Activated CD4-positive, alpha-beta T cell treated with anti-CD3 and anti-CD28 coated beads, Interleukin-2, amount 50 U/mL, for 24 hours (primary cell): Measurements from ENCODE around the gene RAB10.
"Not testable (repeated sequence)": the region's sequence is repeated elsewhere in the genome, so short reads cannot be mapped to it uniquely, and the experiment has no call there.

Experiments
- DNase-seq, 2 donors: peaks; one replicate each; pipeline ENCODE4 v3.0.0-alpha.2; 2020; ENCODE audit warnings: low read depth in 1 of 2, low spot score in 1 of 2

RAB10 gene

DNA sequence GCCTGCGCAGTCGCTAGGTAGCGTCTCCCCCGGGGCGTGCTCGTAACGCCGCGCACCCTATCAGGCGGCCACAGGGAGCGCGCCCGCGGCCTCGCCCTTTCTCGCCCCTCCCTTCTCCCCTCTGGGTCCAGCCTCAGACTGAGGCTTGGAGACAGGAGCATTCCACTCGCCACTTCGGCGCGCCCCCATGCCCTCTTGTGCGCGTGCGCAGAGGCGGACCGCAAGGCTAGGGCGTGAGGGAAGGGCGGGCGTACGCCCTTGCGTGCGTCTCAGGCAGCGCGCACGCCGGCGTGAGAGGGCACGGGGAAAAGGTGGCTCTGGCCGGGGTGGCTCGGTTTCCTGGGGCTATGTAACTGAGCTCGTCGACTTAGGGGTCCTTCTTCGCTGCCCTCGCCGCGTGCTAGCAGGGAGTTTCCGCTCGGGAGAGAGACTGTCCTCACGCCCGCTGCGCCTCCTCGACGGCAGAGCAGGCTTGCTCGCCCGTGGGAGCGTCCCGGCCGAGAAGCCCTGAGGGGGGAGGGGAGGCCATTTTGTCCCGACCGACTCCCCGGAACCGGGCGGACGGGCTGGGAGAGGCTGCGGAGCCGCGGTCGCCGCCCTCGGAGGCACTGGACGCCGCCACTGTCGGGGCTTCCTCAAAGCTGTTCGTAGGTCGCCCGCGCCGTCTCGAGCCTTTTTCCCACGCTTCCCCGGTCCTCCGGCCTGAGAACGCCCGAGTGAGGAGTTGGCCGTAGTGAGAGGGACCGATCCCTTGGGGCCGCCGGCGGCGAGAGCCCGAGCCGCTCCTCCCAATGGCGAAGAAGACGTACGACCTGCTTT, at the start of gene RAB10:
Gene RAB10, plus strand, starts transcription at position 267 of the 819 bp plus-strand sequence. Its CDS starts 525 bp downstream, at position 792.
- DNase-seq: peak; percentile 96 to 99

- no peak for DNase-seq
Observed at GRCh38 chr2:25988134-25988533, 45.8 kb upstream of the RAB10 start.

- DNase-seq: no peak
Observed at GRCh38 chr2:25989154-25989553, 44.7 kb upstream of the RAB10 start.

- no peak for DNase-seq
Observed at GRCh38 chr2:25991965-25992364, 41.9 kb upstream of the RAB10 start.

GRCh38 chr2:25992556-25992955, 41.3 kb upstream of the RAB10 start:
- DNase-seq: no peak

- DNase-seq: no peak
Observed at GRCh38 chr2:25993049-25993448, 40.8 kb upstream of the RAB10 start.

DNA sequence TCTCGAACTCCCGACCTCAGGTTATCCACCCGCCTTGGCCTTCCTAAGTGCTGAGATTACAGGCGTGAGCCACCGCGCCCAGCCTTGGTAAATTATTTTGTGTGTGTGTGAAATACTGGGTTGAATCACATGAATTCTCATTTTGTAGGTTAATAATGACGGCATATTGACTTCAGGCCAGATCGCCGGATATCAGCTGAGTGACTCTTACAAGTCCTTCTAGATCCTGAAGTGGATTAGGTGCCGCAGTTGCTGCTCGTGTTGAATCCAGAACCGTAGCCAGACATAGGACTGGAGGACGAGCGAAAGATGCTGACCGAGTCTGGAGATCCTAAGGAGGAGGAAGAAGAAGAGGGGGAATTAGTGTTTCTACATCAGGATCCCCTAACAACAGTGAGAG, 39.4 kb upstream of the RAB10 start:
- DNase-seq: no peak

- no peak for DNase-seq
Observed at GRCh38 chr2:25996844-25997243, 37.0 kb upstream of the RAB10 start.

DNA sequence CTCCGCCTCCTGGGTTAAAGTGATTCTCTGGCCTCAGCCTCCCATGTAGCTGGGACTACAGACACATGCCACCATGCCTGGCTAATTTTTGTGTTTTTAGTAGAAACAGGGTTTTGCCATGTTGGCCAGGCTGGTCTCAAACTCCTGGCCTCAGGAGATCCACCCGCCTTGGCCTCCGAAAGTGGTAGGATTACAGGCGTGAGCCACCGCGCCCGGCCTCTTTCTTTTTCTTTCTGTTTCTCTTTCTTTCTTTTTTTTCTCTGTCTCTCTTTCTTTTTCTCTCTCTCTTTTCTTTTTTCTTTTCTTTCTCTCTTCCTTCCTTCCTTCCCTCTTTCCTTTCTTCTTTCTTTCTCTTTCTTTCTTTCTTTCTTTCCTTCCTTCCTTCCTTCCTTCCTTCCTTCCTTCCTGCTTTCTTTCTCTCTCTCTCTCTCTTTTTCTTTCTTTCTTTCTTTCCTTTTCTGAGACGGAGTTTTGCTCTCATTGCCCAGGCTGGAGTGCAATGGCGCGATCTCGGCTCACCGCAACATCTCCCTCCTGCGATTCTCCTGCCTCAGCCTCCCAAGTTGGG, 35.0 kb upstream of the RAB10 start:
- DNase-seq: not testable (repeated sequence)

GRCh38 chr2:25999406-25999805, 34.5 kb upstream of the RAB10 start:
- not testable (repeated sequence) for DNase-seq

DNA sequence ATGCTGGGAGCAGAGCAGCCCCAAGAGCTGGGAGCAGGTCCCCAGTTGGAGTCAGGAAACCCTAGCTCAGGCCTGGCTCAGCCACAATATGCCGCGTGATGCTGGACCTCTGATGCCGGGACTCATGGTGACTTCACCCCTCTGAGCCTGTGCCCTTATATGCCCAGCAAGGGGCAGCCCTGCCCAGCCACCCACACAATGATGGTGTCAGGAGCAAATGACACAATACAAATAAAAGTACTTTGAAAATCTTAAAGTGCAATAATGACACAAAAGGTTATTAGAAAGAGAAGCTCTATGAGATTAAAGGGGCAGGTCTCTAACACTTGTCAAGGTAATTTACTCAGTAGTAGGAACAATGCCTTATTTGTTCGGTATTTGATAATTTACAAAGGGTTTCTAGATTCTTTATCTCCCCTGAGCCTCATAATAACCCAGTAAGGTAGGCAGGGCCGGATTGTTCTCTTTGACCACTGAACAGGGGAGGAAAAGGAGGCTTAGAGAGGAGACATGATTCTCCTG, 33.3 kb upstream of the RAB10 start:
- no peak for DNase-seq

DNA sequence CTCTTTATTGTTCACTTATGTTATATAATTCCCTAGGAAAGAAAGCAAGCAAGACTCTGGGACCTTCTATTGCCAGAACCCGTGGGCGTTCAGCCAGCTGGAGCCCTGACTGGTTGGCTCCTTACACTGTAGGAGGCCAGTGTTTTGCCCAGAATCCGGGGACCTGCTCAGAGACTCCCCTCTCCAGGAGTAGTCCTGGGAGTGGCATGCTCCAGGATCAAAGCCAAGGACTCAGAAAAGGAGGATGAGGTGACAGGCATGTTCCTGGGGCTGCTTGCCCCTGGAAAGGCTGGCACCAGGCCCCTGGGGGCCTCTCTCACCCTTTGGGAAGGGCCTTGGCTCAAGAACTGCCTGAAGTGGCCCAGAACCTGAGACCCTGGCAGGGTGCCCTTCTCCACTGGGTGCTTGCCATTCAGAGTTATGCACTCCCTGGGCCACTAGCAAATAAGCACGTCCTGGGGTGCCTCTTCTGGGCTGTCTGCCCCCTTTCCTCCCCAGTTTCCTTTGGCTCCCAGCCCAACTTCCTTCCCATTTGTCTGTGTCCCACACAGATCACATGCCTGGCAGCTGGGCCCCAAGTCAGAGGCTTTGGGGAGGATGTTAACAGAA, 32.0 kb upstream of the RAB10 start:
- no peak for DNase-seq

GRCh38 chr2:26002632-26003310, 31.1 kb upstream of the RAB10 start:
- DNase-seq: no peak

DNA sequence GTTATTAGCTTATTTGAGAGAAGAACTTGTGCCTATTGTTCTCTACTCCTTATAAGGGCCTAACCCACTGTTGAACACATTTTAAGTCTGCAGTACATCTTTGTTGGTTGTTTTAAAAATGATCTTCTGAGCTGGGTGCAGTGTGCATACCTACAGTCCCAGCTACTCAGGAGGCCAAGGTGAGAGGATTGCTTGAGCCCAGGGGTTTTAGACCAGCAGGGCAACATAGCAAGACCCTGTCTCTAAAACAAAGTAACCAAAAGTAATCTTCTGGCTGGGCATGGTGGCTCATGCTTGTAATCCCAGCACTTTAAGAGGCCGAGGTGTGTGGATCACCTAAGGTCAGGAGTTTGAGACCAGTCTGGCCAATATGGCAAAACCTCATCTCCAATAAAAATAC, 25.8 kb upstream of the RAB10 start:
- no peak for DNase-seq

DNA sequence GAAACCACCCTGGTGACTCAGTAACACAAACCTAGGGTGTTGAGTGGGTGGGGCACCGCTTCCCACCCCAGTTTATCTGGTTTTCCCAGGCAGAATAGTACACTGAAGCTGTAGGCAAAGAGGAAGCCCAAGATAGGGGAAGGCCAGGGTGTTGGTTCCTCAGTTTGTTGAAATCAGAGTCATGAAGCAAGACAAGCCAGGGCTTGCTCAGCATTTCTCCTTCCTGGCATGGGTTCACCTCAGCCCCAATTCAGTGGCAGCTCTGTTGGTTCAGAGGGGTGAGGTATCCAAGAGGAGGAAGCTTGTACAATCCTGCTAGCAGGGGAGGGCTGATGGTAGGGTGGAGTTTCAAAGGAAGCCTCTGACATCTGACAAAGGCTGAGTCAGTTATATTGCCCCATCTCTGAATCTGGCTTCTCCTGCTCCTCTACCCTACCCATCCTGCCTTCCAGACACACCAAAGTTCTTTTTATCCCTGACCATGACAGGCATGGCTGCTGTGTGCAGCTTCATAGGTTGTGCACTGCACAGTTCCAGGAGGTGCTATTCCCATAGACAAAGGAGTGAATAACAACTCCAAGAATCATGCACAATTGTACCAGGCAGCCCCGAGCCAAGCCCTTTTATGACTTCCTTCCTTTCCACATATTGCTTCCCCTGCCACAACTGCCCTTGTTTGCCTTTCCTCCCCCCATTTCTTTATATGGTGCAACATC, 24.9 kb upstream of the RAB10 start:
- DNase-seq: no peak

DNA sequence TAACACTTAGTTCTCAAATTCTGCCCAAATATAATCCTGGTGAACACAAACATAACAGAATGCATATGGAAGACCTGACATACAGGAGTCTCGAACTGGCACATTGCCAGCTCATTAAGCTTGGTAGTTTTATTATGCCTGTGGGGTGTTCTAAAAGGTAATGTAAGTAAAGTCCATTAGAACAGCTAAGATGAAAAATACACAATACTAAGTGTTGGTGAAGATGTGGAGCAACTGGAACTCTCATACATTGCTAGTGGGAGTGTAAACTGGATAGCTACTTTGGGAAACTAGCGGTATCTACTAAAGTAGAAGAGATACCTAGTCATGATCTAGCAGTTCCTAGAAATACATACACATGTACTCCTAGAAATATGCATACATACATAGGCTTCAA, 24.3 kb upstream of the RAB10 start:
- no peak for DNase-seq

DNA sequence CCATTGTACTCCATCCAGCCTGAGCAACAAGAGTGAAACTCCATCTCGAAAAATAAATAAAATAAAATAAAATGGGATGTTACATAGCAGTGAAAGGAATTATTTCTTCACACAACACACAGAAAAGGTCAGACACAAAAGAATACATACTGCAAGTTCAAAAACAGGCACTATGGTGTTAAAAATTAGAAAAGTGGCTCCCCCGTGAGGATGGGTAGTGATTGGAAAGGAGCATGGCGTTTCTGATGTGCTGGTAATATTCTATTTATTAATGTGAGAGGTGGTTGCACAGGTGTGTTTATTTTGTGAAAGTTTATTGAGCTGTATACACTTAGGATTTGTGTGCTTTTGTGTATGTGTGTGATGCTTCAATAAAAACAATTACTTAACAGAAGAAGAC, 22.9 kb upstream of the RAB10 start:
- no peak for DNase-seq

DNA sequence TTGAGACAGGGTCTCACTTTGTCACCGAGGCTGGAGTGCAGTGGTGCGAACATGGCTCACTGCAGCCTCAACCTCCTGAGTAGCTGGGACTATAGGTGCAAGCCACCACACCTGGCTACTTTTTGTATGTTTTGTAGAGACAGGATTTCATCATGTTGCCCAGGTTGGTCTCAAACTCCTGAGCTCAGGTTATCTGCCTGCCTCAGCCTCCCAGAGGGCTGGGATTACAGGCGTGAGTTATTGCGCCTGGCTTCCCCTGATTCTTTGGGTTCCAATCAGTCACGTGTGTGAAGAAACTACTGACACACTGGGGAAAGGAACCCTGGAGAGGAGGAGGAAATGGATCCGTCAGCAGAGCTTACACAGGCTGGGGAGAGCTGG, 22.3 kb upstream of the RAB10 start:
- DNase-seq: no peak

DNA sequence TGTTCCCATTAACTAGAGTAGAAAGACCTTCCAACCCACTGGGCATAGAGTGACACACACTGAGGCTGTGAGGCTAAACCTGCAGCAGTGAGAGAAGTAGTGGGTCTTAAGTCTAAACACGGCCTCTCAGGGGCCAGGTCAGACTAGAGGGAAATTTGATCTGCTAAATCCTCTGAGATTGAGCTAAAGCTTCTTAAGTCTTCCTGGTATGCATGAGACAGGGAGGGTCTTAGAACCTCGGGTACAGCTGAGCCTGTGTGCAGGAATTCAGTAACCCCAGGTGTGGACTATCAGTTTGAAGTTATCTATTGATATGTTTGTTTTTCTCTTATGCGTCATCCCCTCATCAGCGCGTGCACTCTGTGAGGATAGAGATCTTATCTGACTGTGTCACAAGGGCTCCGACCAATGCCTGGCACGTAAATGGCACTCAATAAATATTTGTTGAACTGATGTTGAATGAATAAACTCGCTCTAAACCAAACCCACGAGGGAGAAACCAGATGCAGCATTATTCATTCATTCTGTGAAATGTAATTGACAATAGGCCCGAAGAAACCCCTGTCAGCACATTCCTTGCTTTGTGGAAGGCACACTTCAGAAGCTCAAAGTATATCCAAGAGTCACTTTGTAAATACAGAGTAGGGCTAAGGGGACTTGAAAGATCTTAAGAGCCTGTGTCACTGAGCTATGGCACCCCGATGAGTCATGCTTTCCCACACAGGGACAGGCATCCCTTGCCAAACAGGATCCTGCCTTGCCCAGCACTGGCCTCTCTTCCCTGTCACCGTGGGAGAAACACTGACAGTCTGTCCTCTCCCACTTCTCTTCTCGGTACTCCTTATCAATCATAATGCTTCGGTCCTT, 21.7 kb upstream of the RAB10 start:
- DNase-seq: no peak

DNA sequence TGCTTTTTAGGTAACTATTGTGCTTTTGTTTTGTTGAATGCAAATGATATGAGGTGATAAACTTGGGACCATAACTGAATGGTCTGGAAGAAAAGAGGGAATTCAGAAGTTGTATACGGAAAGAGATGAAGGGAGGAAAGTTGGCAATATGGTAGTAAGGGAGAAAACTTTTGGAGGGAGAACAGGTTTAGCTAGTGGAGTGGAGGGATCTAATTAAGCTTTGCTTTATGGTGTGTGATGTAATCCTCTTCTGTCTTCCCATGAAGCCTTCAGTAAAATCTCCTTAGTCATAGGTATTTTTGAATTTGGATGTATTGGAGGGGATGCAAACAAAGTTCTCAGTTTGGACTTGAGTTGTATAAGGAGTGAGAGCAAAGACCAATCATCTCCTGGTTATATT, 20.2 kb upstream of the RAB10 start:
- no peak for DNase-seq
